Fibroblast of pulmonary artery (primary cell): Measurements from ENCODE around the gene TANGO6.
"Not testable (repeated sequence)": the region's sequence is repeated elsewhere in the genome, so short reads cannot be mapped to it uniquely, and the experiment has no call there.

Experiments
- DNase-seq: peaks from one replicate; pipeline ENCODE4 v3.0.0-alpha.2; 2010; ENCODE audit warnings: low read depth
- H3K4me3 ChIP-seq: replicated peaks from 2 replicates; pipeline ENCODE4 v1.5.1; 2011; ENCODE audit warnings: low read depth, mild to moderate bottlenecking, control low read depth, low read length, moderate library complexity
- TF ChIP-seq, protein P1 (sequence below): IDR thresholded peaks from 2 replicates; pipeline ENCODE4 v1.5.1; 2011; ENCODE audit warnings: mild to moderate bottlenecking, control low read depth, low read length, inconsistent platforms; ENCODE audit errors: missing control alignments

TANGO6 gene

DNA sequence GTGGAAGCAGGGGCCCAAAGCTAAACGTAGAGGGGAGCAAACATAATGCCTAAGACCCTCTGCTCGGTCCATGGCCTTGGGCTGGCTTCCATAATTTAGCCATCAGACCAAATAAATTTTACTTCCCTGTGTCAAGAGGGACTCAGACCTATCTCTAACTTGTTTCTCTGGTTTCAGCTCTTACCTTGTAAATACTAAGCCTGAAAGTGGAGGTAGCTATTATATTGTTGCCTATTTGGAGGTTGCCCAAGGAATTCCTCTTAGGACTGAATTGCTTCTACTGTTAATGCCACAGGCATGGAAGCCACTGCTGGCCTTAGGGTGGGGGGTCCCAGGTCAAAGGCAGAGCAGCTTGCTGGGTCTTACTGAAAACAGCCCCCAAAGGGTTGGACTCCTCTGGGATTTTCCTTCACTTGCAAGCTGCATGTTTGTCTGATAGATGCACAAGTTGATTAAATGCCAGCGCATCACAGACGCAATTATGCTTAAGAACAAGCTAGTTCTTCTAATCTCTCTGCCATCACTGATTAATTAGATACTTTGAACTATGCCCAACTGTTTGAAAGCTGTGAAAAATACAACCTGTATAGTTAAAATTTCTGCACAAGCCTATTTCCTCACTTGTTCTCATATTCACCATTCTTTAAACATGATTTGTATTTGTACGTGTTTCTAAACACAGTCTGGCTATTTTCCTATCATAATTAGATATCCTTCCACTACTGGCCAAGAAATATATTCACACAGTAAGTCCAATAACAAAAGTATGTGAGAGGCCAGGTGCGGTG lies 194.2 kb downstream of the TANGO6 start:
- no peak for DNase-seq
- H3K4me3 ChIP-seq = no peak overlapping the region
- TF ChIP-seq, protein P1, sequence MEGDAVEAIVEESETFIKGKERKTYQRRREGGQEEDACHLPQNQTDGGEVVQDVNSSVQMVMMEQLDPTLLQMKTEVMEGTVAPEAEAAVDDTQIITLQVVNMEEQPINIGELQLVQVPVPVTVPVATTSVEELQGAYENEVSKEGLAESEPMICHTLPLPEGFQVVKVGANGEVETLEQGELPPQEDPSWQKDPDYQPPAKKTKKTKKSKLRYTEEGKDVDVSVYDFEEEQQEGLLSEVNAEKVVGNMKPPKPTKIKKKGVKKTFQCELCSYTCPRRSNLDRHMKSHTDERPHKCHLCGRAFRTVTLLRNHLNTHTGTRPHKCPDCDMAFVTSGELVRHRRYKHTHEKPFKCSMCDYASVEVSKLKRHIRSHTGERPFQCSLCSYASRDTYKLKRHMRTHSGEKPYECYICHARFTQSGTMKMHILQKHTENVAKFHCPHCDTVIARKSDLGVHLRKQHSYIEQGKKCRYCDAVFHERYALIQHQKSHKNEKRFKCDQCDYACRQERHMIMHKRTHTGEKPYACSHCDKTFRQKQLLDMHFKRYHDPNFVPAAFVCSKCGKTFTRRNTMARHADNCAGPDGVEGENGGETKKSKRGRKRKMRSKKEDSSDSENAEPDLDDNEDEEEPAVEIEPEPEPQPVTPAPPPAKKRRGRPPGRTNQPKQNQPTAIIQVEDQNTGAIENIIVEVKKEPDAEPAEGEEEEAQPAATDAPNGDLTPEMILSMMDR = no peak

DNA sequence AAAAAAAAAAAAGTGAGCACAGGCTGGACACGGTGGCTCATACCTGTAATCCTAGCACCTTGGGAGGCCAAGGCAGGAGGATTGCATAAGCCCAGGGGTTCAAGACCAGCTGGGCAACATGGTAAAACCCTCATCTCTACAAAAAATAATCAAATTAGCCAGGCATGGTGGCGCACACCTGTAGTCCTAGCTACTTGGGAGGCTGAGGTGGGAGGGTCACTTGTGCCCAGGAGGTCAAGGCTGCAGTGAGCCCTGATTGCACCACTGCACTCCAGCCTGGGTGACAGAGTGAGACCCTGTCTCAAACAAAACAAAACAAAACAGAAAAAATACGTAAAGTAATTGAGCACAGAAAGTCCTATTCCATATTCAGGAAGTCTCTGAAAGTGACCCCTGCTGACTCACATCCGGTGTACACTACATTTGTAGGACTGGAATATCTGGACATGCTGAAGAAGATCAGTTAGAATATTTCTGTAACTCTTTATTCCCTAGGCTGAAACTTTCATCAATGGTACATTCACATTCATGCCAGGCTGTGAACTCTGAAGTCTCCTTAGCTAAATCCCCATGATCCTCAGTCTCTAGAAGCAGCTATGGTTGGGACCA lies 196.1 kb downstream of the TANGO6 start:
- no peak overlapping the region for H3K4me3 ChIP-seq
- DNase-seq = peak; percentile 74
- TF ChIP-seq, protein P1 = no peak

DNA sequence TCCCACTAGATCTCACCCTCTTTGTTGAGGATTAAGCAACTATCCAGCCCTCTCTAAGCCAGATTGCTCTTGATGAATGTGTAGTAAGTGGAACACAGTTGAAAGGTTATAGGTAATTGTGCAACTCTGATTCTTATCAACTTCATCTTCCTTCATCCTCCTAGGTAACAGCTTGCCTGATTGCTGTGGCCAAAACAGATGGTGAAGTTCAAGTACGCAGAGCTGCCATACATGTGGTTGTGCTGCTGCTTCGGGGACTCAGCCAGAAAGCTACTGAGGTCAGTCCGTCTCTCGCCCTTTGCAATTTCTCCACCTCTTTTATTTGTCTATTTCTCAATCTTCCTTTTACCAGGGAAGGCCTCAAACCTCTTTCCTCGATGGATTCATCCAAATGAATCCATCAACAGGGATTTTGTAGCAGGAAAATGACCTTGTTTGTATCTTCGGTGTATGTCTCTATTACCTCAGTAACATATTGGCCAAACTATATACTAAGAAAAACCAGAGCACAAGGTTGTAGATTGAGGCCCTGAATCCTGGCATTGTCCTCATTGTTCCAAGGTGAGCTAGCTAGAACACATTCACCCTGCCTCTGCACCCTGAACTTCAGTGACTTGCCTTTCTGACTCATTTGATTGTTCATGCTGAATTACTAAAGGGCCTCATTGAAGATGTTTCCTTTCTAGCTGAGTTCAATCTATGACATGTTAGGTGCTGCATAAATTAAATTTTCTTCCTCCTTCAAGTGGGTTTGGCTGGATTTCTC lies 197.0 kb downstream of the TANGO6 start:
- TF ChIP-seq, protein P1 = no peak
- DNase-seq = peak; percentile 56
- H3K4me3 ChIP-seq = no peak overlapping the region

DNA sequence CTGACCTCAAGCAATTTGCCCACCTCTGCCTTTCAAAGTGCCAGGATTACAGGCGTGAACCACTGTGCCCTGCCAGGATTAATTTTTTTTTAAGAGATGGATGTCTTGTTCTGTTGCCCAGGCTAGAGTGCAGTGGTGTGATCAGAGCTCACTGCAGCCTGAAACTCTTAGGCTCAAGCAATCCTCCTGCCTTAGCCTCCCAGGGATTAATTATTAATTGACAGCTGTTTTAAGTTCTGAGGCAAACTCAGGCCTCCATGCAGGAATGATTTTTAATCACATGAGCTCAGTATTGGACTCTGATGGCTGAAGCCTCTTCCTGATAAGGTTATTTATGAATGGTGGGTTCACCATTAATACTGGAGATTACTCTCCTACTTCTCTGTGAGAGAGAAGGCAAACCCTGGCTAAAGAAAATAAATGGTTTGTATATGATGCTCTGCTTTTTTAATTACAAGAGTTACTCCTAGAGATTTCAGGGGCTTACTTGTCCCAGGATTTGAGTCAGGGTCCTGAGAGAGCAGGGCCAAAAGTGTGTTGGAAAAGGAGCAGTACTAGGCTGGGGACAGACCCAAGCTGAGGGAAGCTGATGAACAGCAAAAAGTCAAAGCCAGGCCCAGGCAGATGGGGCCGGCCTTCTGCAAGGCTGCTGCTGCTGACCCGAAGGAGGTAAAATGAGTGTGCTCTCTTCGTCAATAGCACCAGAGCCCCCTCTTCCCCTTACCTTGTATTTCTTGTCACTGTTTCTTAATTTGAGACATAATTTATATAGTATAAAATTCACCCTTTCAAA lies 205.2 kb downstream of the TANGO6 start:
- no peak overlapping the region for H3K4me3 ChIP-seq
- DNase-seq = no peak
- TF ChIP-seq, protein P1 = no peak

DNA sequence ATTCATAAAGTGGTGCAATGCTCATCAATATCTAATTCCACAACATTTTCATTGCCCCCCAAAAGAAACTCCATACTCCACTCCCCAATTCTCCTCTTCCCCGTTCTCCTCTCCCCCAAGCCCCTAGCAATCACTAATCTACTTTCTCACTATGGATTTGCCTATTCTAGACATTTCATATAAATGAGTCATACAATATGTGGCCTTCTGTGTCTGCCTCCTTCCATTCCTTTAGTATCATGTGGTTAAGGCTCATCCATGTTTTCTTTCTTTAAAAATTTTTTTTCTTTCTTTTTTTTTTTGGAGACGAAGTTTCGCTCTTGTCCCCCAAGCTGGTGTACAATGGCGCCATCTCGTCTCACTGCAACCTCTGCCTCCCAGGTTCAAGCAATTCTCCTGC lies 205.8 kb downstream of the TANGO6 start:
- TF ChIP-seq, protein P1 = no peak
- peak; percentile 68 for DNase-seq
- H3K4me3 ChIP-seq = no peak overlapping the region

DNA sequence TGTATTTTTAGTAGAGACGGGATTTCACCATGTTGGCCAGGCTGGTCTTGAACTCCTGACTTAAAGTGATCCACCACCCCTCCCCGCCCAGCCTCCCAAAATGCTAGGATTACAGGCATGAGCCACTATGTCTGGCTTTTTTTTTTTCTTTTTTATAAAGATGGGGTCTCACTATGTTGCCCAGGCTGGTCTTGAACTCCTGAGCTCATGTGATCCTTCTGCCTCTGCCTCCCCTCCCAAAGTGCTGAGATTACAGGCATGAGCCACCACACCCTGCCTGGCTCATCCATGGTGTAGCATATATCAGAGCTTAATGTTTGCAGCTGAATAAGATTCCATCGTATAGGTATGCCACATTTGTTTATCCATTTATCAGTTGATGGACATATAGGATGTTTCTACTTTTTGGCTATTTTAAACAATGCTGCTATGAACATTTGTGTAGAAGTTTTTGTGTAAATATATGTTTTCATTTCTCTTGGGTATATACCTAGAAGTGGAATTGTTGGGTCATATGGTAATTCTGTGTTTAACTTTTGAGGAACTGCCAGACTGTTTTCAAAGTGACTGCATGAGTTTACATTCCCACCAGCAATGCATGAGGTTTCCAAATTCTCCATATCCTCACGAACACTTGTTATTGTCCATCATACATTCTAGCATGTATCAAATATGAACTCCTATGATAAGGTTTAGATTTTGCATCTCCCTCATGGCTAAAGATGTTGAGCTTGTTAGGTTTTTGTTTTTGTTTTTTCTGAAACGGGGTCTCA lies 206.5 kb downstream of the TANGO6 start:
- H3K4me3 ChIP-seq = no peak overlapping the region
- TF ChIP-seq, protein P1 = no peak
- no peak for DNase-seq

DNA sequence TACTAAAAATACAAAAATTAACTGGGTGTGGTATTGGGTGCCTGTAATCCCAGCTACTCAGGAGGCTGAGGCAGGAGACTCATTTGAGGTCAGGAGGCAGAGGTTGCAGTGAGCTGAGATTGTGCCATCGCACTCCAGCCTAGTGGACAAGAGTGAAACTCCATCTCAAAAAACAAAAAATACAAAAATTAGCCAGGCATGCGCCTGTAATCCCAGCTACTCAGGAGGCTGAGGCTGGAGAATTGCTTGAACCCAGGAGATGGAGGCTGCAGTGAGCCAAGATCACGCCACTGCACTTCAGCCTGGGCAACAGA lies 208.1 kb downstream of the TANGO6 start:
- H3K4me3 ChIP-seq, DNase-seq: not testable (repeated sequence)
